Stimulated activated CD8-positive, alpha-beta memory T cell treated with anti-CD3 and anti-CD28 coated beads, Interleukin-12 subunit alpha, Interleukin-12 subunit beta, amount 100 ng/mL, for 24 hours (primary cell): ENCODE results near the gene TMEM200C.
"Not testable (repeated sequence)": the region's sequence is repeated elsewhere in the genome, so short reads cannot be mapped to it uniquely, and the experiment has no call there.

ENCODE experiments used
- DNase-seq: peaks from one replicate; pipeline ENCODE4 v3.0.0-alpha.2; 2020; ENCODE audit errors: extremely low read depth

TMEM200C gene

GRCh38 chr18:5891854-5892215 lies 3.5 kb downstream of the TMEM200C start:
- no peak for DNase-seq

- DNase-seq, result no peak
Observed at GRCh38 chr18:5891184-5891853, 4.0 kb downstream of the TMEM200C start.

GRCh38 chr18:5890331-5891183 lies 4.8 kb downstream of the TMEM200C start:
- no peak for DNase-seq

DNA sequence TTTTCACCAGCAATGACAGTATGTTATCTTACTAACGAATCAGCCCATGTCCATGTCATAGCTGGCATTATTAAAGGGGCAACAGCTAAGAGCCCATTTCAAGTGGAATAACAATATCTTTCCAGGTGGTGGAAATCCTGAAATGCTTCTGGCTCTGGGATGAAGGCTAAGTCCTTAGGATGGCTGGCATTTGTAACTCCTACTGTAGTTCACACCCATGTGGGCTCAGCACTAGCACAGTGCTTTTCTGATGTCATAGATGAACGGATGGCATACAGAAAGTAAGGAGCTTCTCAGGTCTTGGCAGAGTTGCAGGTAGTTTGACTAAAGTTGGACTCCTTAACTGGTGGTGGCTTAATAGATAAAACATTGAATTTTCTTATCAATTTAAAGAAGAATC lies 10.0 kb downstream of the TMEM200C start:
- DNase-seq, result no peak

GRCh38 chr18:5884375-5884774 lies 10.9 kb downstream of the TMEM200C start:
- no peak for DNase-seq

- DNase-seq, result no peak
Observed at GRCh38 chr18:5879479-5879882, 15.8 kb downstream of the TMEM200C start.

- no peak for DNase-seq
Observed at GRCh38 chr18:5876891-5877290, 18.4 kb downstream of the TMEM200C start.

DNA sequence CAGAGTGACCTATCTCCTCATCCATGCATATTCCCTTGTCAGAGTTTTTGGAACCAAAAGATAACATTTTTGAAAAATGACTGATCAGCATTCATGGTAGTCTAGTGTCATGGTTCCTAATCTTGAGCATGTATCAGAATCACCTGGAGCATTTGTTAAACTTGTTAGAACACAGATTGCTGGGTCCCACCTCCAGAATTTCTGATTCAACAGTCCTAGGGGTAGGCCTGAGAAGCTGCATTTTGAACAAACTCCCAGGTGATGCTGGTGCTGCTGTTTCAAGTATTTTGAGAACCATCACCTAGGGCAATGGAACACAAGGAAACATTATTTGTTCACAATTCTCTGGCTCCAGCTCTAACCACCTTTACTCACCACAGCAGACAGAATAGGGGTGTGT lies 21.0 kb downstream of the TMEM200C start:
- DNase-seq, result no peak

DNA sequence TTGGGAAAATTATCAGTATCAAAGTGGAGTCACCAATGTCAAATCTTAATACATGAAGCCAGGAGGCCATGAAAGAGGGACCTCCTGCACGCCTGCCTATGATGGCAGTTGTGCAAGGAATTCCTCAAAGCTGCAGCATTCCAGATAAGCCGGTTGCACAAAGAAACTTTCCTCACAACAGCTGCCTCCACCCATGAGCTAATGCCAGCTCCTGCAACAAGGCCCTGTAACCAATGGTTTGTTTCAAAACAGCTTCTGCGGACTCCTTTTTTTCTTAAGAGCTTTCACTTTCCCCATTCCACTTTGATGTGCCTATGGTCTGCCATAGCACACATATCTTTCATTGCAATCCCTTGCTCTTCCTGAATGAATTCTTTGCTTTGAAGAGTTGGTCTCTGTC lies 22.4 kb downstream of the TMEM200C start:
- DNase-seq, result no peak

- no peak for DNase-seq
Observed at GRCh38 chr18:5871426-5871825, 23.9 kb downstream of the TMEM200C start.

GRCh38 chr18:5868218-5868854 lies 27.0 kb downstream of the TMEM200C start:
- no peak for DNase-seq

- DNase-seq, result no peak
Observed at GRCh38 chr18:5865521-5865920, 29.8 kb downstream of the TMEM200C start.

DNA sequence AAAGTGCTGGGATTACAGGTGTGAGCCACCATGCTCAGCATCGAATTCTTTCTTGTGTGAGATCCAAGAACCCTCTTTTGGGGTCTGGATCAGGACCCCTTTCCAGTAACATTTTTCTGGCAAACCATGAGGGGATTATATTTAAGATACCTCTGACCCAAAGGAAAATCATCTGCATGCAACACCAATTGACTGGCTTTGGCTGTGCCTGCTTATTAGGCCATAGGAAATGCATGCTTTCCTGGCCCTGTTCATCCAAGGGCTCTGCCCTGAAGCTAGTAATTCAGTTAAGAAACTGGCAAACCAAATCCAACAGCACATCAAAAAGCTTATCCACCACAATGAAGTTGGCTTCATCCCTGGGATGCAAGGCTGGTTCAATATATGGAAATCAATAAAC lies 33.2 kb downstream of the TMEM200C start:
- not testable (repeated sequence) for DNase-seq

- DNase-seq, result no peak
Observed at GRCh38 chr18:5857180-5857579, 38.1 kb downstream of the TMEM200C start.

- no peak for DNase-seq
Observed at GRCh38 chr18:5853253-5853652, 42.1 kb downstream of the TMEM200C start.

GRCh38 chr18:5851998-5852397 lies 43.3 kb downstream of the TMEM200C start:
- no peak for DNase-seq

DNA sequence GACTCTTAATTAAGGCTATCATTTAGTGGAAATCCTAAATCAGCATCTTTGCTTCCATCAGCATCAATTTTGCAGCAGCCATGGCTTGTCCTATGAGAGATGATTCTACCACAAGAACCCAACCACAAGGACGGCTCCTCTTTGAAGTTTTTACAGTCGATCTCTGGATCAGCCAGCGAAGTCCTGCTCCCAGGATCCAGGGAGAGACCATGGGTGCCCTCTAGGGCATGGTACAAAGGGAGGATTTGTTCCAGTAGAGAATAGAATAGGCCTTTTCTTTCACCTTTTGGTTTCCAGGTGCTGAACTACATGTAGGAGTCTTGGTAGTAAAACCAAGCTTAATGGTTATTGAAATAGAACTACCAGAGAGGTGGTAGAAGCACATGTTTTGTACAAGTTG lies 52.7 kb downstream of the TMEM200C start:
- DNase-seq, result no peak

GRCh38 chr18:5841518-5841917 lies 53.8 kb downstream of the TMEM200C start:
- DNase-seq, result no peak

DNA sequence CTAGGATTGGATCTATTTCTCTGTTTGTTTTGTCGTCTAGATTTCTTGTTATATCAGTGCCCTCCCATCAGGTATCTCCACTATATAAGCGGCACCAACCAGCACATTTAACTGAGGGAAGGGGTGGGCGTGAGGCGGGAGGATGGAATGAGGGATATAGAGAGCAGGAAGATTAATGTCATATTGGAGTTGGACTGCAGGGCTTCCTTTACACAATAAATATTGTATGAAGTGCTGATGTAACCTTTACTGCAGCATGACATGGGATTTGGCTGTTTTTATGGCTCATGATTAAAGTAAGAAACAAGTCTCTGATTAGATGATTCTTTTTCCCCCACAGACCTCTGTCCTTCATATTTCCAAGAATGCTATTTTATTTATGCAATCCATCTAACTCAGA lies 54.8 kb downstream of the TMEM200C start:
- no peak for DNase-seq

- DNase-seq, result no peak
Observed at GRCh38 chr18:5840025-5840424, 55.3 kb downstream of the TMEM200C start.

DNA sequence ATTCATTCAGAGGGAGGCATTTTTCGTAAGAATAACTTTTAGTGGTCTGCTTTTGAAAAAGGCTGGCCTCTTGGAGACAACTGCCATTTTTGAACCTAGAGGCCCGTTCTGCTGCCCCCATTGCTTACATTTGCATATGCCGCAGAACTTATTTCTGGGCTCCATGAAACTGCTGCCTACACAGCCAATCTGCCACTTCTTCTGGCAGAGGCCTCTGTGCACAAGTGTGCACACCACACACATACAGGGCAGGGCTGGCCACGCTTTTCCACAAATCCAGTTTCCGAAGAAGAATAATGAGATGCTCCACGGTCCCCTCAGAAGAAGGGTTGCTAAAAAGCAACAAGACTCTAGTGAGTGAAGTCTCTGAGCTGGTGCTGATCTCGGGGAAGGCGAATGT lies 56.2 kb downstream of the TMEM200C start:
- no peak for DNase-seq
